Fibroblast of gingiva (primary cell): ENCODE data around the gene UBAC2.
"Not testable (repeated sequence)": the region's sequence is repeated elsewhere in the genome, so short reads cannot be mapped to it uniquely, and the experiment has no call there.

ENCODE experiments used
- DNase-seq: peaks from one replicate; pipeline ENCODE4 v3.0.0-alpha.2; 2011; ENCODE audit warnings: low read depth

Gene UBAC2

GRCh38 chr13:99185606-99186005 lies 15.0 kb upstream of the UBAC2 start:
- DNase-seq, result no peak

DNA sequence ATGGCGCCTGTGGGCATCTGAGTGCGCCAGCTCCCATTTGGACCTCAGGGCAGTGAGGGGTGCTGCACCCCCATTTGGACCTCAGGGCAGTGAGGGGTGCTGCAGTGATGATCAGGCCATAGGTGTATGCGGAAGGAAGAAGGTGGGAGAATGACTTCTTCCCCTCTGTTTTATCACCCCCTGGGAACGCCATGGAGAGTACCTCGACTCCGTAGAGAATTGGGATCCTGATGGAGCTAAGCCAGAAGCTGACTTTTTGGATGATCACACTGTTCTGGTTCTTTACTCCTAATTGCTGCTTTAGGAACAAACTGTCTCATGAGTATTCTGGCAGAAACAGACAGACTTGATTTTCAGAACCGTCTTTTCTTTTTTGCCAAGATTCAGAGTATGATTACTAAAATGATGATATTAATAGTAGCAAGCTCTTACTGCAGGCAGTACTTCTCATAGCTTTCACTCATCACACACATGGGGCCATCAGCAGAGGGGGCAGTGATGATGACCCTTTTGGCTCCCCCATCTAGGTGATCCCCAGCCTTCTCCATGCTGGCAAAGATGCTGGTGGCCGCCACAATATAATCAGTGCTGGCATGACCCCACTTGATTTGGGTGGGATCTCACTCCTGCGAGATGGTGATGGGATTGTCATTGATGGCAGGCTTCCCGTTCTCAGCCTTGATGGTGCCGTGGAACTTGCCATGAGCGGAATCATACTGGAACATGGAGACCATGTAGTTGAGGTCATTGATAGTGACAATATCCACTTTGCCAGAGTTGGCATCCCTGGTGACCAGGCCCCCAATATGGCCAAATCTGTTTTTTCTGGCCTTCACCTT lies 10.3 kb upstream of the UBAC2 start:
- no peak for DNase-seq

DNA sequence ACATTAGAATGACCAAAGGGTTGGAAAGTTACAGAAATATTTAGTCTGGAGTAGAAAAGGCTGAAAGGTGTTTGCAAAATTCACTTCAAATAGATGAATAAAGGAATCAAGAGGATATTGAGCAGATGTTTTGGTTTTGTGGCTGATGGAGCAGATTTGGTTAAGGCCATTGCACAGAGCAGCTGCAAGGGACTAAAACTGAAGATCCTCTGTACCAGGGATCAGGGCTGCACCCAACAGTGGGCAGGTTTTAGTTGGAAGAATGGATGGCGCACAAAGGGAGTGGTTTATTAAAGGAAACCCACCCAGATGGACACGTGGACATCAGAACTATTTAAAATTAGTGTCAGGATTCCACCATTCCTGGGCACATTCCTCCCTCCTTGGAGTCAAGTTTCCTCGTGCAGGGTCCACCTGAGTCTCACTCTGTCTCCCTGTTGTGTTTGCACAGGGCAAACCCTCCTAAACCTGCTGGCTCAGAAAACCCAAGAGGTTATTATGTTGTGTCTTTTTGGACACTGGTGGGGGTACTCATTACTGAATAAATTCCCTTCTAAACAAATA lies 9.2 kb upstream of the UBAC2 start:
- no peak for DNase-seq

DNA sequence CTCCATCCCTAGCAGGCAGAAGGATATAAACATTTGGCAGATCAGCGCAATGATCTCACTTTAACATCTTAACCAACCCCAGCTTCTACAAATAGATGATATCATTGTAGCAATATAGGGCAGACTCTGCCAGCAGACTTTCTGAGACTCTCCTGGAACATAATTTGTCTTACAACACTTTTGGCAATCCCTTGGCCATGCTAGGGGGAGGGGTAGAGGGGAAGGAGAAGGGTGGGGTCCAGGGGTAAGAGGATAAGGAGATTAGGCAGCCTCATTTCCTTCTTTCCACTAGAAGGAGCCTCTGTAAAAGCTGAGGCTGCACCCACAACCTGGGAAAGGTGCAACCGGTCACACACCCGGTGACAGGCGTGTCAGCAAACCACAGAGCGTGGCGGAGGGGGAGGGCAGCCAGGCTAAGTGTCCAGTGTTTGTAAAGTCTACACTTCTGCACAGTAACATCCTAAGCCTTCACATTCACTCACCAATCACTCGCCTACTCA lies 8.7 kb upstream of the UBAC2 start:
- peak; percentile 38 for DNase-seq

GRCh38 chr13:99192480-99192879 lies 8.2 kb upstream of the UBAC2 start:
- DNase-seq, result no peak

DNA sequence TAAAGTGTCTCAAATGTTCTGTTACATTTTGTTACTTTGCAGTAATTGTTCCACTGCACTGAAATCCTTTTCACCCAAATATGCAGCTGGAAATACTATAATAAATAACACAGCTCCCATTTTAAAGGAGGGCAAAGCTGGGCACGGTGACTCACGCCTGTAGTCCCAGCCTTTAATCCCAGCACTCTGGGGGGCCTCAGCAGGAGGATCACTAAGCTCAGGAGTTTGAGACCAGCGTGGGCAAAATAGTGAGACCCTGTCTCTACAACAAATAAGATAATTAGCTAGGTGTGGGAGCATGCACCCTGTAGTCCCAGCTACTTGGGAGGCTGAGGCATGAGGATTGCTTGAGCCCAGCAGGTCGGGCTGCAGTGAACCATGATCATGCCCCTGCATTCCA lies 7.5 kb upstream of the UBAC2 start:
- no peak for DNase-seq

DNA sequence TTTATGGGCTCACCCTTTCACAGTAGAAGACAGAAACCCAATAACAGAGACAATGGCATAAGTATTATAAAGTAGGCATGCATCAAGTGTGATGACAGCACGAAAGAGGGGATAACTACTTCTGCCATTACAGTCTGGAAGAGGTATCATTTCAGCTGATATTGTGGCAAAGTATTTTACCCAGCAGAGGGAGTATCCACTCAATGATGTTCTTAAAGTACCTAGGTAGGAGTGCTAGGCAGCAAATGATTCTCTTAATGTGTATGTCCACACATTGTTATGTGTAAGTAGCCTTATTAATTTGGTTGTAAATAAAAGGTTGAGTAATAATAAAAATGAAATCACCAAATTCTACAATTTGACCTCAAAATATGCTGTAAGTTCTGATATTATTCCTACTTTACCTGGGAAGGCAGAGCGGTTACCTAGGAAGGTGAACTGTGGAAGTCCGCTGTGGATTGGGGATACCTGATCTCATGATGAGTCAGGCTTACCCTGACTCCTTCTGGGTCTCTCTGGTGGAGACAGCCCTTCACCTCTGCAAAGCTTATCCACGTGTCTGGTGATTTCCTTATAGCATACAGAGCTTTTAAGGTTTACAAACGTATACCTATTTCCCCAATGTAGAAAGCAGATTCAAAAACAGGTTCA lies 4.1 kb upstream of the UBAC2 start:
- DNase-seq, result no peak

DNA sequence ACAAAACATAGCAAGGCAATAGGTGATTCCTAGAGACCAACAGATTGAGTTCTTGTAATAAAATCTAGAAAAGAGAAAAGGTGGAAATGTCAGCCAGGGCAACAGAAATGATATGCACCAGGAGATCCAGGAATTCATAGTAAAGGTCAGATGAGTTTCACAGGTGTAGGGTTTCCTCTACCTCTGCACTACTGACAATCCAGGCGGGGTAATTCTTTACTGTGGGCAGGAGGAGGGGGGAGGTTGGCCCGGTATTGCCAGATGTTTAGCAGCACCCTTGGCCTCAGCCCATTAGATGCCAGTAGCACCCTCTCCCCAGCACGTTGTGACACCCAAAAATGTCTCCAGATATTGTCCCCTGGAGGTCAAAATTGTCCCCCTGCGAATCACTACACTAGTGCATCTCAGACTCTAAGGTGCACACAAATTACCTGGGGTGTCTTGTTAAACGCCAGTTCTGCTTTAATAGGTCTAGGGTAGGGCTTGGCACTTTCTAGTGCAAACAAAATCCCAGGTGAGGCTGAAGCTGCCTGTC lies 3.5 kb upstream of the UBAC2 start:
- no peak for DNase-seq

- DNase-seq, result no peak
Observed at GRCh38 chr13:99199541-99200431, 868 bp upstream of the UBAC2 start.

- DNase-seq, result no peak
Observed at GRCh38 chr13:99203601-99204579, 3.2 kb downstream of the UBAC2 start.

DNA sequence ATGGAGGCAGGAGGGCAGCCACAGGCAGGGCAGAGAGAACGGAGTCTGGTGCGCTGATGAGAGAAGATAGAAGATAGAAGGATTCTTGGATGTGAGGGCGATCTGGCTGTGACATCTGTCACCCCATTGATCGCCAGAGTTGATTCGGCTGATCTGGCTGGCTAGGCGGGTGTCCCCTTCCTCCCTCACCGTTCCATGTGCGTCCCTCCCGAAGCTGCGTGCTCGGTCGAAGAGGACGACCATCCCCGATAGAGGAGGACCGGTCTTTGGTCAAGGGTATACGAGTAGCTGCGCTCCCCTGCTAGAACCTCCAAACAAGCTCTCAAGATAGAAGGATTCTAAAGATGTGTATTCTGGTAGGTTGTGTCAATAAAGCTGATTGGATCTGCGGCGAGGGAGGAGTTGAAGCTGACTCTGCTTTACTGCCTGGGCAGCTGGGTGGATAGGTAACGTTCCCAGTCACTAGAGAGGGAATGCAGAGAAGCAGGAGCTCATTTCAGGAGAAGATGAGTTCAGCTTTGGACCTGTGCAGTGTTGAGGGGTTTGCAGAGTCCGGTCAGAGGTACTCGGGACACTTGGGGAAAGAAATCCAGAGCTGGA lies 5.1 kb downstream of the UBAC2 start:
- no peak for DNase-seq

- no peak for DNase-seq
Observed at GRCh38 chr13:99206226-99206625, 5.6 kb downstream of the UBAC2 start.

DNA sequence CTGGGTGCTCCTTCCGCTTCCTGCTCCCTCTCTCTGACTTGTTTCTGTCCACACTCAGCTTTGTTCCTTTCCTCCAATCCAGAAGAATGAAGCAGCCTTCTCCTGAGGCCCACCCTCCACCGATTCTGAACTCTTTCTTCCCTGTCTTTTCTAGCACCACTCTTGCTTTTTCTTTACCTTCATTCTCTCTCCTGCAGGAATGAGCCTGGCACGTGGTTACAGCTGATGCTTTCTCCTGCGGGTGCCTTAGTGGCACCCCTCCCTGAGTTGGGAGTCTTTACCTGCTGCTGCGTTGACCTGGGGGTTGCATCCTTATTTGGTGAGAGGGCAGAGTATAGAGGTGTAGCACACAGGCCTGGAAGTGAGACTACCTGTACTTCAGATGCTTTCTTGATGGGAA lies 6.2 kb downstream of the UBAC2 start:
- DNase-seq, result no peak

DNA sequence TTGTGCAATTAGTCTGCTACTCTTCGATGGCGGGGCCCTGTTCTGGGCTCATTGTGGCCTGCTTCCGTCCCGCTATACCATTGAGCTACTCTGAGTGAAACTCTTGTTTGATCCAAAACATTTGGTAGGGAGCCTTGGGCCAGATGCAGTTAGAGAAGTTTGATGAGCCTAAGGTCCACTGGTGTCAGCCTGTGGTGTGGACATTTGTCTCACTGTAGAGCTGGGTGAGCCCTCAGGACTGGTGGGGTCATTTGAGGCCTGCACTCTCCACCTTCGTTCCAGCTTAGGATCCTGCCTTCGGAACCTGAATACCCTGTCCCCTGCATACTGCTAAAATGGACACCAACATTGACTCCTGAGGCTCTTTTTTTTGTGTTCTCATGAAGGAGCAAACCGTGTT lies 6.9 kb downstream of the UBAC2 start:
- DNase-seq, result no peak

DNA sequence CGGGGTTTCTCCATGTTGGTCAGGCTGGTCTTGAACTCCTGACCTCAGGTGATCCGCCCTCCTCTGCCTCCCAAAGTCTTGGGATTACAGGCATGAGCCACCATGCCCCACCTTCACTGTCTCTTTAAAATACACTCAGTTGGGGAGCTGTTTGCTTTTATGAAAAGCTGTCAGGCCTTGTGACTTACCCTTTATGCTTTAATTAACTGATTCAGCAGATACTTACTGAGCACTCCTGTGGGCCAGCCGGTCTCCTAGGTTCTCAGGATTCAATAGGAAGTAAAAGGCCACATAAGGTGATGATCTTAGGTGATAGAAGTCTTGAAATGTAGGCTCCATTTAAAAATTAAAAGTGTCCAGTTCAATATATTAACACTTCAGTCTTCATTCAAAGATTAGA lies 7.5 kb downstream of the UBAC2 start:
- DNase-seq, result no peak

DNA sequence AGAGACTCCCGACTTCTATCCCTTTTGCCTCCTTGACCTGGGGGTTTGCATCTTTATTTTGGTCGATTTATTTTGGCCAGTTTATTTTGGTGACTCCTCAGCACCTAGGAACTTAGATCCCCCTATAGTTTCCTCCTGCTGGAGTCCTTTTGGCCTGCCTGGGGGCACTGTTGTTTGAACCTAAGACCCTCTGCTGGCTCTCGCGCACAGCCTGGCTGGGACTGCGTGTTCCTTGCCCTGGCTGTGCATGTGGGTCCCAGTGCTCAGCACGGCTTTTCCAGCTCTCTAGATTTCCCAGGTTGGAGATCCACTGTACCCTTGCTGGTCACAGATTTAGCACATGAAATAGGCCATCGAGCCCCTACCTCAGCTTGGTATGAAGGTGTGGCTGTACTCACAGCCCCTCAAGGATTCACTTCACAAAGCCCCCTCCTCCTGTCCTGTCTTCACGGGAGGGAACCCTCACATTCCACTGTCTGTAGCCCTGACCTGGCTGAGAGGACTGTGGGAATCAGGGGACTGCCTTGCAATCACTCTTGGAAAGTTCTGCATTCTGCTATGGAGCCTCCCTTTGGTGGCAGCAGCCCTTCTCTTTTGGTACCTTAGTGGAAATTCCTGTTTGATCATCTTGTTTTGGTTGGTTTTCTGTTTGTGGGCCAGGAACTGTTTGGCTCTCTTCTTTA lies 8.3 kb downstream of the UBAC2 start:
- DNase-seq, result no peak

DNA sequence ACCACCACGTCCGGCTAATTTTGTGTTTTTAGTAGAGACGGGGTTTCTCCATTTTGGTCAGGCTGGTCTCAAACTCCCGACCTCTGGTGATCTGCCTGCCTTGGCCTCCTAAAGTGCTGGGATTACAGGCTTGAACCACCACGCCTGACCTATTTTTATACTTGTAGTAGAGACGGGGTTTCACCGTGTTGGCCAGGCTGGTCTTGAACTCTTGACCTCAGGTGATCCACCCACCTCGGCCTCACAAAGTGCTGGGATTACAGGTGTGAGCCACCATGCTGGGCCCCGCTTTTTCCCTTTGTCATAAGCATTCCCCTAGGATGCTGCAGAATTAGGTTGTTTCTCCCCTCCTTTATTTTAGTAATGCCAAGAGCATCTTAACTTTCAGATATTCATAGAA lies 10.0 kb downstream of the UBAC2 start:
- not testable (repeated sequence) for DNase-seq

DNA sequence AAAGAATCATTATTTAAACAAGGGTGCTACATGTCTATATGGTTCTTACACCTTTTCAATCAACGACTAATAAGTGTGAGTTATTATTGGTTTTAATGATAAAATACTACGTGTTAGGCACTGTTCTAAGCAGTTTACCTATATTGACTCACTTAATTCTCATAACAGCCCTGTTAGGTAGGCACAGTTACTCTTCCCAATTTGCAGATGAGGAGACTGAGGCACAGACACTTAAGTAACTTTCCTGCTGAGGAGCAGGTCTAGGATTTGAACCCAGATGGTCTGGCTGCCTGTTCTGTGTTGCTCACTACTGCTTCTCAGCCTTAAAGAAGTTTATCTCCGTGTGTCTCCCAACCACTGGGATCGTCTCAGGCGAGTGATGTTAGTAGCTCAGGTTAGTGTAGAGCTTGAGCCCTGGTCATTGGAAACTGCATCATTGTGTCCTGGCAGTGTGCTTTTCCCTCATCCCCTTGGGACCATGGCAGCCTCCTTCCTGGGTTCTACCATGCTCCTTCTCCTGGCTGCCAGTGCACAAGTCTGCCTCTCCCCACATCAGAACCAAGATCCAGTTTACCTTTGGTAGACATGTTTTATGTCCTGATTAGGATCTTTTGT lies 10.9 kb downstream of the UBAC2 start:
- DNase-seq, result no peak

DNA sequence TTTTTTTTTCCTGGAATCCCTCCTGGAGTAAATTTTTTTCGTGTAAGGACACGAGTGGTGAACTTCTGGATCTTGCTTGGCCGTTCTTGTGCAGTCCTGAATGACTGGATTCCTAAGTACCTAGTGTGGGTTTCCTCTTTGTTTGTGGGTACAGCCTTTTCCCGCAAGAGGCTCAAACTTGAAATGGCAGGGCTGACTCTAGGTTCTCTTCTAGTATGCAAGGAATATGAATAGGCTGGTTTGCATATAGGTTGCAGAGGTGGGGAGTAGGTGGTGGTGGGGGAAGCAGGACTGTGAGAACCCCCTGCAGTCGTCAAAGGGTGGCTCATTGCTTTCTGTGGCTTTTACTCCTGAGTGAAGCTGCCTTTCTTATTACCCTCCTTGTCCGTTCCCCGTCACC lies 13.6 kb downstream of the UBAC2 start:
- no peak for DNase-seq
